BJ (cell line): ENCODE data around the gene INTS3. TPM values are rescaled to one million over a fixed set of nuclear protein-coding genes. Genes with fewer than 3 reads are reported as not detected.

Source experiments
- CTCF ChIA-PET: fragments of 350-600 bp; formaldehyde crosslinking; extraction: SDS; loops from one replicate; lab custom pipeline; 2021; ENCODE audit warnings: antibody characterized with exemption, inconsistent platforms; lab: Yijun Ruan, JAX
- POLR2A ChIA-PET: fragments of 300-600 bp; sonication (Branson Sonifier 250); formaldehyde crosslinking; extraction: SDS; loops from one replicate; lab custom pipeline; 2021; ENCODE audit warnings: antibody characterized with exemption; lab: Charles Lee
- DNase-seq: peaks from one replicate; pipeline ENCODE4 v3.0.0-alpha.2; 2011; ENCODE audit warnings: low read depth
- H3K27me3 ChIP-seq: 2 replicates; pipeline ENCODE4 v1.6.0; 2011; ENCODE audit warnings: low read length; ENCODE audit not compliant: control insufficient read depth, insufficient read depth
- H3K36me3 ChIP-seq: 2 replicates; pipeline ENCODE4 v1.5.1; 2011; ENCODE audit warnings: low read length; ENCODE audit not compliant: control insufficient read depth, insufficient read depth
- H3K4me3 ChIP-seq: 2 replicates; pipeline ENCODE4 v1.5.1; 2011; ENCODE audit warnings: low read depth, mild to moderate bottlenecking, control low read depth, low read length
- CTCF ChIP-seq: IDR thresholded peaks from 2 replicates; pipeline ENCODE4 v1.5.1; 2011; ENCODE audit warnings: low read depth, mild to moderate bottlenecking, control low read depth, inconsistent platforms, low read length, moderate library complexity; ENCODE audit not compliant: insufficient read depth
- polyA plus RNA-seq: library from polyadenylated mRNA; depleted of rRNA; stranded (reverse); fragments of >200 nt; gene quantifications from 2 replicates; pipeline ENCODE4 v1.2.3, GENCODE V29; 2011

INTS3 gene
- polyA plus RNA-seq, 1 experiment, result 52.8 TPM

GRCh38 chr1:153687346-153688125 lies 40.3 kb upstream of the INTS3 start:
- H3K27me3 ChIP-seq, result peaks cover 18% of the 10 kb centered on the region
- no peak for TF ChIP-seq CTCF
- H3K4me3 ChIP-seq, result no peak overlapping the region
- no peak for DNase-seq
- CTCF ChIA-PET, result interaction anchor here (0.7 to 1.7 kb wide), 2 partner anchors 10 to 11 kb away, joined by 3 to 5 read pairs; no protein-coding TSS in a partner anchor
- POLR2A ChIA-PET, result interaction anchor here (0.5 kb wide), 1 partner anchor 257 kb away, joined by 3 read pairs; no protein-coding TSS in a partner anchor
- H3K36me3 ChIP-seq, result no peaks in the 10 kb centered on the region

GRCh38 chr1:153688276-153688675 lies 39.6 kb upstream of the INTS3 start:
- Histone ChIP-seq H3K36me3 (no peaks in the 10 kb centered on the region), H3K27me3 (peaks cover 14% of the 10 kb centered on the region), H3K4me3 (no peak overlapping the region)
- ChIA-PET POLR2A (no interaction called here), CTCF (interaction anchor here (1.7 kb wide), 2 partner anchors 10 to 11 kb away, joined by 5 to 8 read pairs; partner anchors contain the start of gene NPR1)
- DNase-seq, result no peak
- TF ChIP-seq CTCF, result no peak

- no peak overlapping the region for H3K4me3 ChIP-seq
- DNase-seq, result no peak
- ChIA-PET POLR2A (no interaction called here), CTCF (interaction anchor here (1.7 kb wide), 2 partner anchors 10 to 12 kb away, joined by 5 to 8 read pairs; partner anchors contain the start of gene NPR1)
- H3K36me3 ChIP-seq, result no peaks in the 10 kb centered on the region
- H3K27me3 ChIP-seq, result peaks cover 14% of the 10 kb centered on the region
- no peak for TF ChIP-seq CTCF
Measured at GRCh38 chr1:153688736-153689328, 39.0 kb upstream of the INTS3 start.

GRCh38 chr1:153693466-153693865 lies 34.4 kb upstream of the INTS3 start:
- CTCF ChIA-PET, result interaction anchor here (0.6 kb wide), 1 partner anchor 10 kb away, joined by 4 read pairs; no protein-coding TSS in a partner anchor
- Histone ChIP-seq H3K27me3 (no peaks in the 10 kb centered on the region; the same call in 1 of the 2 replicates), H3K36me3 (no peaks in the 10 kb centered on the region), H3K4me3 (no peak overlapping the region)
- POLR2A ChIA-PET, result no interaction called here
- no peak for TF ChIP-seq CTCF
- DNase-seq, result no peak

GRCh38 chr1:153696741-153697140 lies 31.1 kb upstream of the INTS3 start:
- Histone ChIP-seq H3K36me3 (no peaks in the 10 kb centered on the region), H3K27me3 (no peaks in the 10 kb centered on the region), H3K4me3 (no peak overlapping the region)
- POLR2A ChIA-PET, result no interaction called here
- no peak for TF ChIP-seq CTCF
- CTCF ChIA-PET, result interaction anchor here (0.6 to 2.3 kb wide), 3 partner anchors 16 to 118 kb away, joined by 3 to 6 read pairs (median 4); partner anchors contain the start of gene NPR1
- DNase-seq, result no peak
